Globus pallidus (tissue), 1 donor: Measurements from ENCODE around the gene ZNF644.
A peak's percentile ranks its signal among the peaks of the same experiment; 100 is the strongest.
"Not testable (repeated sequence)": the region's sequence is repeated elsewhere in the genome, so short reads cannot be mapped to it uniquely, and the experiment has no call there.

Source experiments
- DNase-seq: peaks from one replicate; pipeline ENCODE4 v3.0.0-alpha.2; 2015; ENCODE audit warnings: low spot score

Gene ZNF644

GRCh38 chr1:91021686-91022517 is at the start of gene ZNF644:
TSS of gene ZNF644 (minus strand) at chr1:91022035. CDS start at chr1:90982353, 39,682 bp downstream.
- DNase-seq, result peak; percentile 95

- DNase-seq, result no peak
Measured at GRCh38 chr1:91070298-91070697, 48.5 kb upstream of the ZNF644 start.

- no peak for DNase-seq
Measured at GRCh38 chr1:91066538-91066937, 44.7 kb upstream of the ZNF644 start.

- DNase-seq, result no peak
Measured at GRCh38 chr1:91065337-91065736, 43.5 kb upstream of the ZNF644 start.

- not testable (repeated sequence) for DNase-seq
Measured at GRCh38 chr1:91063403-91063802, 41.6 kb upstream of the ZNF644 start.

- no peak for DNase-seq
Measured at GRCh38 chr1:91059157-91059556, 37.3 kb upstream of the ZNF644 start.

GRCh38 chr1:91057784-91058183 is 35.9 kb upstream of the ZNF644 start:
- peak; percentile 7 for DNase-seq

- DNase-seq, result peak; percentile 25
Measured at GRCh38 chr1:91054780-91055481, 33.1 kb upstream of the ZNF644 start.

GRCh38 chr1:91053630-91054029 is 31.8 kb upstream of the ZNF644 start:
- DNase-seq, result no peak

GRCh38 chr1:91049551-91049950 is 27.7 kb upstream of the ZNF644 start:
- DNase-seq, result not testable (repeated sequence)

- no peak for DNase-seq
Measured at GRCh38 chr1:91046766-91047165, 24.9 kb upstream of the ZNF644 start.

GRCh38 chr1:91045284-91045683 is 23.4 kb upstream of the ZNF644 start:
- DNase-seq, result no peak

- DNase-seq, result not testable (repeated sequence)
Measured at GRCh38 chr1:91044776-91045175, 22.9 kb upstream of the ZNF644 start.

- DNase-seq, result not testable (repeated sequence)
Measured at GRCh38 chr1:91042372-91042771, 20.5 kb upstream of the ZNF644 start.

GRCh38 chr1:91038582-91038981 is 16.7 kb upstream of the ZNF644 start:
- no peak for DNase-seq

GRCh38 chr1:91036894-91037829 is 15.3 kb upstream of the ZNF644 start:
- no peak for DNase-seq

GRCh38 chr1:91032349-91032748 is 10.5 kb upstream of the ZNF644 start:
- DNase-seq, result no peak

- DNase-seq, result no peak
Measured at GRCh38 chr1:91031081-91031480, 9.2 kb upstream of the ZNF644 start.

GRCh38 chr1:91026777-91027176 is 4.9 kb upstream of the ZNF644 start:
- DNase-seq, result no peak

GRCh38 chr1:91026320-91026719 is 4.5 kb upstream of the ZNF644 start:
- DNase-seq, result no peak

GRCh38 chr1:91024481-91025119 is 2.8 kb upstream of the ZNF644 start:
- no peak for DNase-seq

- no peak for DNase-seq
Measured at GRCh38 chr1:91022518-91022929, 689 bp upstream of the ZNF644 start.
